Sigmoid colon (tissue), 4 donors: Measurements from ENCODE around the gene RNF125.

Source experiments
- EP300 ChIP-seq, 4 donors: sonication (generic); formaldehyde crosslinking; IDR thresholded peaks; one replicate each; pipeline ENCODE4 v1.6.1; 2017; ENCODE audit warnings: antibody characterized with exemption in 4 of 4
- POLR2A ChIP-seq, 2 donors: fragments of 450-650 bp; IDR thresholded peaks; one replicate each; pipeline ENCODE4 v1.6.1; 2016; ENCODE audit warnings: antibody characterized with exemption in 2 of 2, mild to moderate bottlenecking in 2 of 2, moderate library complexity in 2 of 2
- TF ChIP-seq, protein P1 (sequence below), 4 experiments: fragments of 450-650 bp in 3 of 4; fragments of 200-600 bp in 1 of 4; IDR thresholded peaks; one replicate each; pipeline ENCODE4 v1.5.1; 2016 to 2019; ENCODE audit warnings: antibody characterized with exemption in 4 of 4, mild to moderate bottlenecking in 3 of 4, moderate library complexity in 2 of 4

DNA sequence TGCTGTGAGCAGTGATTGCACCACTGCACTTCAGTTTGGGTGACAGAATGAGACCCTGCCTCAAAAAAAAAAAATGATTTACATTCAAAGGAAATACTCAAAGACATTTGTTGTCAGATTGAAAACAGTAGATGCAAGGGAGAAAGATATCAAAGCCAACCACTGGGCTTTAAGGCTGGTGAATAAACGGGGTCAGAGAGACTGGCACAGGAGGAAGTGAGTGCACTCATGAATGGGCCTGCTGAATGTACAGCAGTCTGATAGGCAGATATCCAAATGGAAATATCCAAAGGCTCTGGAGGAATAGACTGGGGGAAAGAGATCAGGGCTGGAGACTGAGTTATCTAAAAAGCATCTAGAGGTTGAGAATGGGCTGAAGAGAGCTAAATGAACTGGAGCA is 10.9 kb downstream of the RNF125 start:
- TF ChIP-seq, protein P1, sequence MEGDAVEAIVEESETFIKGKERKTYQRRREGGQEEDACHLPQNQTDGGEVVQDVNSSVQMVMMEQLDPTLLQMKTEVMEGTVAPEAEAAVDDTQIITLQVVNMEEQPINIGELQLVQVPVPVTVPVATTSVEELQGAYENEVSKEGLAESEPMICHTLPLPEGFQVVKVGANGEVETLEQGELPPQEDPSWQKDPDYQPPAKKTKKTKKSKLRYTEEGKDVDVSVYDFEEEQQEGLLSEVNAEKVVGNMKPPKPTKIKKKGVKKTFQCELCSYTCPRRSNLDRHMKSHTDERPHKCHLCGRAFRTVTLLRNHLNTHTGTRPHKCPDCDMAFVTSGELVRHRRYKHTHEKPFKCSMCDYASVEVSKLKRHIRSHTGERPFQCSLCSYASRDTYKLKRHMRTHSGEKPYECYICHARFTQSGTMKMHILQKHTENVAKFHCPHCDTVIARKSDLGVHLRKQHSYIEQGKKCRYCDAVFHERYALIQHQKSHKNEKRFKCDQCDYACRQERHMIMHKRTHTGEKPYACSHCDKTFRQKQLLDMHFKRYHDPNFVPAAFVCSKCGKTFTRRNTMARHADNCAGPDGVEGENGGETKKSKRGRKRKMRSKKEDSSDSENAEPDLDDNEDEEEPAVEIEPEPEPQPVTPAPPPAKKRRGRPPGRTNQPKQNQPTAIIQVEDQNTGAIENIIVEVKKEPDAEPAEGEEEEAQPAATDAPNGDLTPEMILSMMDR (IDR thresholded peaks at IDR 0.05): no peak
- no peak for TF ChIP-seq POLR2A (IDR thresholded peaks at IDR 0.05)
- no peak for TF ChIP-seq EP300 (IDR thresholded peaks at IDR 0.05)
